ENCODE measurements around the gene NUP93. TPM values are rescaled to one million over a fixed set of nuclear protein-coding genes. Genes with fewer than 3 reads are reported as not detected.
A peak's percentile ranks its signal among the peaks of the same experiment; 100 is the strongest.
"Not testable (repeated sequence)": the region's sequence is repeated elsewhere in the genome, so short reads cannot be mapped to it uniquely, and the experiment has no call there.

Gene NUP93
- total RNA-seq, 1 experiment from 2014 or later: 144 TPM

DNA sequence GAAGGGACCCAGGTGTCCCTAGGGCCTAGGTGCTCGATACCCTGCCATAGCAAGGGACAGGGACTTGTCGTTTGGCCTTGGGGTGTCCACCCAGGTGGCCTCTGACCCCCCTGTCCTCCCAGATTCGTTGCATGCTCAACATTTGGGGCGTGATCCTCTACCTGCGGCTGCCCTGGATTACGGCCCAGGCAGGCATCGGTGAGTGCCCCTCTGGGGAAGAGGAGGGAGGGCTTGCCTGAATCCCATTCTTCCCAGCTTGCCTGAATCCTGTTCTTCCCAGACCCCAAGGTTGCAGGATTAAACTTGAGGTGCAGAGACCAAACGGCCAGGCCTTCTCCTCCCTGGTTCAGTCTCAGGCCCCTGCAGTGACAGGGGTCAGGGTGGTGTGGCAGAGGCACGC lies 138.2 kb downstream of the NUP93 start:
- TF ChIP-seq POLR2A (IDR thresholded peaks at IDR 0.05; ENCODE audit: borderline replicate concordance, extremely low read depth, insufficient read depth, insufficient read length) (no peak), YY1 (IDR thresholded peaks at IDR 0.05; ENCODE audit: extremely low read depth, insufficient replicate concordance, low read depth, low read length) (no peak), EZH2phosphoT487 (IDR thresholded peaks at IDR 0.05; ENCODE audit: borderline replicate concordance) (no peak), RAD21 (IDR thresholded peaks at IDR 0.05; ENCODE audit: low read depth) (no peak), EGR1 (IDR thresholded peaks at IDR 0.05; ENCODE audit: low read depth) (no peak), SIN3A (IDR thresholded peaks at IDR 0.05; ENCODE audit: low read depth) (no peak)
- TF ChIP-seq, protein P1, sequence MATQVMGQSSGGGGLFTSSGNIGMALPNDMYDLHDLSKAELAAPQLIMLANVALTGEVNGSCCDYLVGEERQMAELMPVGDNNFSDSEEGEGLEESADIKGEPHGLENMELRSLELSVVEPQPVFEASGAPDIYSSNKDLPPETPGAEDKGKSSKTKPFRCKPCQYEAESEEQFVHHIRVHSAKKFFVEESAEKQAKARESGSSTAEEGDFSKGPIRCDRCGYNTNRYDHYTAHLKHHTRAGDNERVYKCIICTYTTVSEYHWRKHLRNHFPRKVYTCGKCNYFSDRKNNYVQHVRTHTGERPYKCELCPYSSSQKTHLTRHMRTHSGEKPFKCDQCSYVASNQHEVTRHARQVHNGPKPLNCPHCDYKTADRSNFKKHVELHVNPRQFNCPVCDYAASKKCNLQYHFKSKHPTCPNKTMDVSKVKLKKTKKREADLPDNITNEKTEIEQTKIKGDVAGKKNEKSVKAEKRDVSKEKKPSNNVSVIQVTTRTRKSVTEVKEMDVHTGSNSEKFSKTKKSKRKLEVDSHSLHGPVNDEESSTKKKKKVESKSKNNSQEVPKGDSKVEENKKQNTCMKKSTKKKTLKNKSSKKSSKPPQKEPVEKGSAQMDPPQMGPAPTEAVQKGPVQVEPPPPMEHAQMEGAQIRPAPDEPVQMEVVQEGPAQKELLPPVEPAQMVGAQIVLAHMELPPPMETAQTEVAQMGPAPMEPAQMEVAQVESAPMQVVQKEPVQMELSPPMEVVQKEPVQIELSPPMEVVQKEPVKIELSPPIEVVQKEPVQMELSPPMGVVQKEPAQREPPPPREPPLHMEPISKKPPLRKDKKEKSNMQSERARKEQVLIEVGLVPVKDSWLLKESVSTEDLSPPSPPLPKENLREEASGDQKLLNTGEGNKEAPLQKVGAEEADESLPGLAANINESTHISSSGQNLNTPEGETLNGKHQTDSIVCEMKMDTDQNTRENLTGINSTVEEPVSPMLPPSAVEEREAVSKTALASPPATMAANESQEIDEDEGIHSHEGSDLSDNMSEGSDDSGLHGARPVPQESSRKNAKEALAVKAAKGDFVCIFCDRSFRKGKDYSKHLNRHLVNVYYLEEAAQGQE (IDR thresholded peaks at IDR 0.05; ENCODE audit: low read depth): no peak
- TF ChIP-seq, protein P2, sequence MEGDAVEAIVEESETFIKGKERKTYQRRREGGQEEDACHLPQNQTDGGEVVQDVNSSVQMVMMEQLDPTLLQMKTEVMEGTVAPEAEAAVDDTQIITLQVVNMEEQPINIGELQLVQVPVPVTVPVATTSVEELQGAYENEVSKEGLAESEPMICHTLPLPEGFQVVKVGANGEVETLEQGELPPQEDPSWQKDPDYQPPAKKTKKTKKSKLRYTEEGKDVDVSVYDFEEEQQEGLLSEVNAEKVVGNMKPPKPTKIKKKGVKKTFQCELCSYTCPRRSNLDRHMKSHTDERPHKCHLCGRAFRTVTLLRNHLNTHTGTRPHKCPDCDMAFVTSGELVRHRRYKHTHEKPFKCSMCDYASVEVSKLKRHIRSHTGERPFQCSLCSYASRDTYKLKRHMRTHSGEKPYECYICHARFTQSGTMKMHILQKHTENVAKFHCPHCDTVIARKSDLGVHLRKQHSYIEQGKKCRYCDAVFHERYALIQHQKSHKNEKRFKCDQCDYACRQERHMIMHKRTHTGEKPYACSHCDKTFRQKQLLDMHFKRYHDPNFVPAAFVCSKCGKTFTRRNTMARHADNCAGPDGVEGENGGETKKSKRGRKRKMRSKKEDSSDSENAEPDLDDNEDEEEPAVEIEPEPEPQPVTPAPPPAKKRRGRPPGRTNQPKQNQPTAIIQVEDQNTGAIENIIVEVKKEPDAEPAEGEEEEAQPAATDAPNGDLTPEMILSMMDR (IDR thresholded peaks at IDR 0.05 in 2 of 3, conservative IDR thresholded peaks at IDR 0.05 in 1 of 3; ENCODE audit: borderline replicate concordance in 1 of 3, insufficient read depth in 1 of 3, low read depth in 2 of 3, low read length in 2 of 3): no peak
- ChIA-PET RAD21 (ENCODE audit: low non-redundant PET in 1 of 2, low total read pairs in 2 of 2, uncharacterized antibody in 2 of 2, unreplicated experiment in 2 of 2) (no interaction called here), CTCF (interaction anchor here (1.5 kb wide), 1 partner anchor 178 kb away, joined by 3 read pairs; no protein-coding TSS in a partner anchor), POLR2A (no interaction called here)
- Histone ChIP-seq H3K36me3 (ENCODE audit: control insufficient read depth in 1 of 2, insufficient read depth in 2 of 2, low read length in 2 of 2) (no peaks in the 10 kb centered on the region), H3K4me1 (ENCODE audit: control insufficient read depth in 1 of 2, insufficient read depth in 2 of 2, low read length in 2 of 2) (peaks cover 0 to 5% of the 10 kb centered on the region in 2 experiments; a peak in 2 of 4 replicates), H3K4me3 (replicated peaks in 1 of 2; ENCODE audit: low read depth in 1 of 2, low read length in 2 of 2) (no peak overlapping the region), H3K9ac (ENCODE audit: low read length) (no peak overlapping the region), H3K27me3 (ENCODE audit: insufficient read depth, low read length) (no peaks in the 10 kb centered on the region), H3K9me2 (ENCODE audit: insufficient read depth) (no peaks in the 10 kb centered on the region), H4K20me1 (ENCODE audit: insufficient read depth) (no peaks in the 10 kb centered on the region), H3K27ac (ENCODE audit: low read depth, low read length) (no peak overlapping the region), H3K9me3 (ENCODE audit: control insufficient read depth in 1 of 2, insufficient read depth in 1 of 2, low read depth in 1 of 2, low read length in 2 of 2) (no peaks in the 10 kb centered on the region), H3K4me2 (ENCODE audit: low read length) (no peak overlapping the region), H3K79me2 (ENCODE audit: insufficient read depth, low read length) (no peaks in the 10 kb centered on the region), H2AFZ (ENCODE audit: low read depth, low read length, poor library complexity, severe bottlenecking) (no peak overlapping the region)
- intact Hi-C loops (cut with micrococcal nuclease): no loop called here
- no TSS peak for BruUV-seq (replicated peaks)
- ATAC-seq (no peak), DNase-seq (ENCODE audit: low read depth, low spot score) (no peak)

DNA sequence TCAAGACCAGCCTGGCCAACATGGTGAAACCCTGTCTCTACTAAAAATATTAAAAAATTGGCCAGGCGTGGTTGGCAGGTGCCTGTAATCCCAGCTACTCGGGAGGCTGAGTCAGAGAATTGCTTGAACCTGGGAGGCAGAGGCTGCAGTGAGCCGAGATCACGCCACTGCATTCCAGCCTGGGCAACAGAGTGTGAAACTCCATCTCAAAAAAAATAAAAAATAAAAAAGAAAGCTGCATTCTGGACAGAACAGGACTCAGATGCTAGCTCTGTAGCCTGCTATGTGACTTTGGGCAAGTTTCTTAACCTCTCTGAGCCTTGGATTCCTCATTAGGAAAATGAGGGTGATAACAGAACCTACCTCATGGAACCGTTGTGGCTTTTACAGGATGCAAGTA lies 138.8 kb downstream of the NUP93 start:
- intact Hi-C loops (cut with micrococcal nuclease): loop anchor here (1.0 kb wide), 1 partner anchor 75 kb away; no protein-coding TSS in a partner anchor
- CTCF ChIA-PET: interaction anchor here (0.9 to 1.4 kb wide), 5 partner anchors 9 to 76 kb away, joined by 3 to 8 read pairs (median 4); no protein-coding TSS in a partner anchor
- POLR2A ChIA-PET: interaction anchor here (1.5 kb wide), 1 partner anchor 63 kb away, joined by 5 read pairs; the partner anchor contains the start of gene HERPUD1

More for the DNA sequence above, 138.8 kb downstream of the NUP93 start:
- DNase-seq (ENCODE audit: low read depth, low spot score); H3K4me1 ChIP-seq (ENCODE audit: control insufficient read depth in 1 of 2, insufficient read depth in 2 of 2, low read length in 2 of 2); H3K9me3 ChIP-seq (ENCODE audit: control insufficient read depth in 1 of 2, insufficient read depth in 1 of 2, low read depth in 1 of 2, low read length in 2 of 2); H3K9ac ChIP-seq (ENCODE audit: low read length); H3K79me2 ChIP-seq (ENCODE audit: insufficient read depth, low read length); ATAC-seq; H3K4me3 ChIP-seq (replicated peaks in 1 of 2; ENCODE audit: low read depth in 1 of 2, low read length in 2 of 2); H4K20me1 ChIP-seq (ENCODE audit: insufficient read depth); H3K27me3 ChIP-seq (ENCODE audit: insufficient read depth, low read length); H3K4me2 ChIP-seq (ENCODE audit: low read length); H3K36me3 ChIP-seq (ENCODE audit: control insufficient read depth in 1 of 2, insufficient read depth in 2 of 2, low read length in 2 of 2); RAD21 ChIA-PET (ENCODE audit: low non-redundant PET in 1 of 2, low total read pairs in 2 of 2, uncharacterized antibody in 2 of 2, unreplicated experiment in 2 of 2); H3K9me2 ChIP-seq (ENCODE audit: insufficient read depth); BruUV-seq (replicated peaks); H3K27ac ChIP-seq (ENCODE audit: low read depth, low read length): not testable (repeated sequence)
- H2AFZ ChIP-seq (ENCODE audit: low read depth, low read length, poor library complexity, severe bottlenecking): peak overlapping the region; percentile 61

Measured in HCT116 (cell line).